GM12872 (cell line): ENCODE results near the gene PRKG1.

Source experiments
- TF ChIP-seq, protein P1 (sequence below): IDR thresholded peaks from 3 replicates; pipeline ENCODE4 v1.5.1; 2011; ENCODE audit warnings: low read depth, mild to moderate bottlenecking, low read length, moderate library complexity; ENCODE audit not compliant: insufficient read depth

PRKG1 gene

DNA sequence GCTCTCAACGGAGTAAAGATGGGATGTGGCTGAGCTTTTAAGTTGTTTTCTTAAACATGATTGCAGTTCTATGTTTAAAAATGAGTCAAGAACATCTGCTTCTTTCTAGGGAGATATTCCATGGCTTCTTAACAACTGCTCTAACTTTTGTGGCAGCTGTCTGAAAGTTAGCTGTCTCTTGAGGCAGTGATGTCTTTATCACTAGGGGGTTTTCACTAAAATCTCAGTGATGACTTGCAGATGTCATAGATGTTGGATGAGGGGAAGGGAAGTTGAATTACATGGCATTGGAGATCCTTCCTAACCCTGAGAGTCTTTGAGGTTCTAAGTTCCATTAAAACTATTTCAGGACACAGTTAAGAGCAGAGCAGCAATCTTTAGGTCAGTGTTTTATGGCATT is 43.5 kb downstream of the PRKG1 start:
- TF ChIP-seq, protein P1, sequence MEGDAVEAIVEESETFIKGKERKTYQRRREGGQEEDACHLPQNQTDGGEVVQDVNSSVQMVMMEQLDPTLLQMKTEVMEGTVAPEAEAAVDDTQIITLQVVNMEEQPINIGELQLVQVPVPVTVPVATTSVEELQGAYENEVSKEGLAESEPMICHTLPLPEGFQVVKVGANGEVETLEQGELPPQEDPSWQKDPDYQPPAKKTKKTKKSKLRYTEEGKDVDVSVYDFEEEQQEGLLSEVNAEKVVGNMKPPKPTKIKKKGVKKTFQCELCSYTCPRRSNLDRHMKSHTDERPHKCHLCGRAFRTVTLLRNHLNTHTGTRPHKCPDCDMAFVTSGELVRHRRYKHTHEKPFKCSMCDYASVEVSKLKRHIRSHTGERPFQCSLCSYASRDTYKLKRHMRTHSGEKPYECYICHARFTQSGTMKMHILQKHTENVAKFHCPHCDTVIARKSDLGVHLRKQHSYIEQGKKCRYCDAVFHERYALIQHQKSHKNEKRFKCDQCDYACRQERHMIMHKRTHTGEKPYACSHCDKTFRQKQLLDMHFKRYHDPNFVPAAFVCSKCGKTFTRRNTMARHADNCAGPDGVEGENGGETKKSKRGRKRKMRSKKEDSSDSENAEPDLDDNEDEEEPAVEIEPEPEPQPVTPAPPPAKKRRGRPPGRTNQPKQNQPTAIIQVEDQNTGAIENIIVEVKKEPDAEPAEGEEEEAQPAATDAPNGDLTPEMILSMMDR: no peak

DNA sequence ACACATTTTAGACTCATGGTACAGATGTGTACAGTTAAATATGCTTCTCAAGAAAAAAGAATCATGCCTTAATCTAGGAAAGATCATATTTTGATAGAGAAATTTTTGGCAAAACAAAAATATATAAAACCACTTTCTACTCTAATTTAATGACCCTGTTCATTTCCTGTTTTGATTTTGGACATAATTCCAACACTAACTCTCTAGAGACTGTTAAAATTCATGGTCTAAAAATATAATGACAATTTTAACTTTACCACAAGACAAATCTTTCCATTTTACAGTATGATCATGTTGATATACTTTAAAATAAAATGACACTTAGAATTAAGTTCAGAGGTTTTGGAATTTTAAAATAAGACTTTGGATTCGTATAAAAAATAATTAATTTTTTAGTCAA is 45.2 kb downstream of the PRKG1 start:
- TF ChIP-seq, protein P1: no peak

DNA sequence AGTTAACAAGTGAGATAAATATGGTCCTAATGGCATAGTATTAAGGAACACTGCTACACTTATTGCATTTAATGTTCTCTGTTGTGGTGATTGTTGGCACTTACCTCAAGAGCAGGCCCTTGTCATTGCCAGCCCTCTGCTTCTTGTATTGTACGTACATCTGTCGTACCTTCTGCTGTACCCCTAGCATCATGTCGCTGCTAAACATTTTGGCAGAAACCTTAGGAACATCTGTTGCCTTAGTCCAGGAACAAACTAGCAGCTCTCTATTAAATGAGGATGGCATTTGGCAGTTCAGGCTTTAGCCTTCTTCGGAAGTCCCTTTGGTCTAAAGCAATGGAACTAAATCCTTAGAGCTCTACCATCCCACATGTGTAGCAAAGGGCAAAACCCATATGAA is 47.6 kb downstream of the PRKG1 start:
- TF ChIP-seq, protein P1: no peak

DNA sequence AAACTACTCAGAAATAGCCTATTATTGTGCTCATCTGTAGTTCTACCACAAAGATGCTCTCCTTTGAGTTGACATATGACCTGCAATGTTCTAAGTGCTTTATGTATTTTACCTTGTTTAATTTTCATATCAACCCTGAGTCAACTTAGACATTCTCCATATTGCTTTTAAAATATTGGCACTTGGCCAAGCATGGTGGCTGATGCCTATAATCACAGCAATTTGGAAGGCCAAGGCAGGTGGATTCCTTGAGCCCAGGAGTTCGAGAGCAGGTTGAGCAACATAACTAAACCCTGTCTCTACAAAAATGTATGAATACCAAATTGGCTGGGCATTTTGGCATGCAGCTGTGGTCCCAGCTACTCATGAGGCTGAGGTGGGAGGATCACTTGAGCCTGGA is 50.6 kb downstream of the PRKG1 start:
- TF ChIP-seq, protein P1: no peak

DNA sequence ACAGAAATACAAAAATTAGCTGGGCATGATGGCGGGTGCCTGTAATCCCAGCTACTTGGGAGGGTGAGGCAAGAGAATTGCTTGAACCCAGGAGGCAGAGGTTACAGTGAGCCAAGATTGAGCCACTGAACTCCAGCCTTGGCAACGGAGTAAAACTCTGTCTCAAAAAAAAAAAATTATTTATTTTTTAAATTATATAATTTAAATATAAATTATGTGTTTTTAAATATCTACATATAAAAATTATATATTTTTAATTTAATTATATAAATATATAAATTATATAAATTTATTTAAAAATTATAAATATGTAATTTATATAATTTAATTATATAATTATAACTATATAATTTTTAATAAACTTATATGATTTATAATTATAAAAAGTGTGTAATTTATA is 51.2 kb downstream of the PRKG1 start:
- TF ChIP-seq, protein P1: no peak

DNA sequence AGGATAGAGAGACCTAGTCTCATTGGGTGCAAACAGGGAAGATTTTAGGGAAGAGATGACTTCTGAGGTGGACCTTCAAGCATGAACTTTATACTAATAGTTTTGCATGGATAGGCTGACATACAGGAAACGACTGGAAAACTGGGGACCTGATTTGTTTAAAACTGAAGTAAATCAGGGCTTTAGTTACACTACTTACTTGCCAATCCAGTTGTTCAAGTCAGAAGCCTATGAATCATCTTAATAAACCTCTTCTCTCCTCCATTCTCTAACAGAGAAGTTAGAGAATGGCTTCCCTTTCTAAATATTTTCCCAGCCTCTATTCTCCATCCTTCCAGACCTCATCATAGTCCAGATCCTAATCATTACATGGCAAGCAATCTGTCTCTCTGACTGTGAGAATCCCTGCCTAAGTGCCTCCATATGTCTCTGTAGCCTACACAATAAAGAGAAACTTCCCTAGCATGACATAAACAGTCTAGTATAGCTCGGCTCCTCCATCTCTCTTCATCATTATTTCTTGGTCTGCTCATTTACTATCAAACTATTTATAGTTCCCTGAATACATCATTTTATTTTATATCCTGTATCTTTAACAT is 55.8 kb downstream of the PRKG1 start:
- TF ChIP-seq, protein P1: no peak

DNA sequence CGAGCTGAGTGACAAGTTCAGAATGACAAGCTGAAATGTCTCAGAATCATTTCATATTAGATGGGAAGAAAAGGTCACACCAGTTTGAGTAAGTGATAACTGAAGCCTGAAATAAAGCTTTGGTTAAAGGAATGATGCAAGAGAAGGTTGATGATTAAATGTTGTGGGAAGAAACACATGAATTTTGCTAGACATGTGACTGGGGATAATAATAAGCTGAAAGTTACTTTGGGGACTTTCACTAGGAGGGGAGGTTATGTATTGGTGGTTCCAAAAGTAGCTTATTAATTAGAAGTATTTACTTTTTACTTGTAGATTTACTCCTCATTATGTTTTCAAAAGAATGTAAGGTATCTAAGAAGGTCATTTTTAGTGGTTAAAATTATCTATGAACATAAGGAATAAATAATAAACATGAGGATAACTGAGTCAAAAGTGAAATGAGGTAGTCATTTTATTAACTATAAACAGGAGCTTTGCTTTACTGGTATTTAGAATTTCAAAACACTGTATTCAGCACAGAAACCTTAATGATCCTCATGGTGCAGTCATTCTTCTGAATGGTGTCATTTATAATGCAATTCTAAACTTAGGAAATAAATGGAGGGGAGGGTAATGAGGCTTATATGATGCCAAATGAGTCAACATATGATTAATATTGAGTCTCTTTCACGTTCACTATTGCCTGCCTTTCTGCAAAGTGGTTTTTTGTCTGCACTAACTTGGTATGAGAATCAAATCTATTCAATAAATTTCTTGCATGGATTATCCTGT is 63.7 kb downstream of the PRKG1 start:
- TF ChIP-seq, protein P1: no peak
